GM21786 (cell line): Measurements from ENCODE around the gene KLF6.

Source experiments
- ATAC-seq: cut with Tn5 transposase; IDR thresholded peaks from one replicate; pipeline ENCODE4 v1.9.1; 2021; ENCODE audit not compliant: unreplicated experiment

The KLF6 gene

DNA sequence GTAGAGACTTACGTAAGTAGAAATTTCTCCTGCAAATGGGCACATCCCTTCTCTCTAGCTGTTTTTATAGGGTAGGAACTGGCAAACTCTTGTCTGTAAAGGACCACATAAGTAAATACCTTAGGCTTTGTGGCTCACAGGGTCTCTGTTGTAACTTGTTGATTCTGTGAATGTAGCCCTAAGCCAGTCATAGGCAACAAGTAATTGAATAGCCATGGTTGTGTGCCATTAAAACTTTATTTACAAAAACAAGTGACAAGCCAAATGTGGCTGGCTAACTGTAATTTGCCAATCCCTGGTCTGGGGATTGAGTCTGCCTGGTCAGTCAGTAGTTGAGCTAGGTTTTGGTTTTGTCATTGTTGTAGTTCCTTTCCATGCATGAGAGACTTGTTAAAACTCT lies 5.3 kb upstream of the KLF6 start:
- ATAC-seq, result no peak

DNA sequence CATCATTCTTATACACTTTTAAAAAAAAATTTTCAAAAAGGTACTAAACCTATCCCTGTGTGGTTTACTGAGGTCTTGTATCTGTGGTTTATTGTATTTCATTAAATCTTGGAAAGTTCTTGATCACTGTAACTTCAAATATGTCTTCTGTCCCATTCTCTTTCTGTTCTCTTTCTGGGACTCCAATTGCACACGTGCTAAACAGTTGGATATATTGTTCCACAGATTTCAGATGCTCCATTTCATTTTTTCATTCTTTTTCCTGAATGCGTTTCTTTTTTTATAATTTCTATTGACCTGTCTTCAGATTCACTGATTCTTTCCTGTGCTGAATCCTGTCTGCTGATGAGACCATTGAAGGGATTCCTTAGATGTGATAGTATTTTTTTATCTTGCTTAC lies 4.6 kb upstream of the KLF6 start:
- ATAC-seq, result no peak

DNA sequence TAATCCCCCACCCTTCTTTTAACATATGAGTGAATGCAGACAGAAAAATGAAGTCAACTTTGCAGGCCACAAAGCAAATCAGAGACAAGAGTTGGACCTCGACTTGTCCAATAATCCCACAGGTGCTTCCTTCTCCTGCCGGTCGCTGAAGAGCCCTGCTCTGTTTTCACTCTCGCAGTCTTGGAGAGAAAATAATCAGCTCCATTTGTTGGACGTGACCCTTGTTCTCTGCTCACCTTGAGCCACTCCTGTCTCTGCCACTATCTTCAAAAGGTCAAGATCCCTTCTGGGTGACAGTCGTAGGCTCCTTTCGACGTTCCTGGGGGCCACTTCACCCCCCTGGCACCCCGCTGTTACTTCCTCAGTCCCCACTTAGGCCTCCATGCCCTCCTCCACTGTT lies 2.8 kb upstream of the KLF6 start:
- no peak for ATAC-seq

DNA sequence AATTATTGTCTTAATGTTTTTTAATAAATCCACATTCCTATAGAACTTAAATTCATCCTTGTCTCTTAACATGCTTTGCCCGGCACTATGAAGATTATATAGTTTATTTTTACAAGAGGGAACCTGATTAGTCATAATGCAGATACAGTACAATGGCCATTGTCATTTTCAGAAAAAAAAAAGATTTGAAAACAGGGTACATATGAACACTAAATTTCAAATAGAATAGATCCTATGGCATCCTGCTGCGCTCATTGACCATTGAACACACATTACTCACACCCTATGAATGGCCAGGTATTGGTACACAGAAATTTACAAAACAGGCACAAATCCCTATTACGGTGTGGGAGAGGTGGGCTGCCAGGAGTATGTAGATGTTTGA lies 2.0 kb upstream of the KLF6 start:
- ATAC-seq, result no peak

DNA sequence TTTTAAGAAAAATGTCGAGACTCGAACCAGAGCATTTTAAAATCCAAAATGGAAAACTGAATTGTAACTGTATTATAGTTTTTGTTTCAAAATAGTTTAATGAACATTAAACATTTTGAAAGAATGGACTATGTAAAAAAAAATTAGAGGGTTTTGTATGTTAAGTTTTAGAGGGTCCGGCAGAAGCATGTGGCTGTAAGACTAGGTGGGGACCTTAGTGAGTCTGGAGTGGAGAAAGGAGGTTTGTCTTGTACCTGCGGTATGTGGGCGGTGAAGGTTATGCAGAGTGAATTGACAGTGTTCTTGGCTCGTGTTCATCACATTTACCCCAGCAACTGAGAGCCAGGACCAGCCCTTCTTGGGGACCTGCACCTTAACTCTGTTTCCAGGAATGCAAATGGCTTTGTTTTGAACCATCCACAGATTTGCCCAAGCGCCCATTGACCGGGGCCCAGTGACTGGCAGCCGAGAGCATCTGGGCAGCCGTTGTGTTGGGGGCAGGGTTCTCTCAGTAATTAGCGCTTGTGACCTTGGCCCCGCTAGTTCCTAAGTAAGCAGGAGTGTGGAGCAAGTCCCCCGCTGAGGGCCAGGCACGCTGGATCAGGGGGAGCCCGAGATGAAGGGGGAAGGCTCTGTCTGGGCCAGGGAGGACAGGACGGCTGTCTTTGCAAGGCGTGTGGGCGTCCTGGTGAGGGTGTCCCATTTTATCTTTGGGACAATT lies 1.4 kb upstream of the KLF6 start:
- ATAC-seq, result no peak

DNA sequence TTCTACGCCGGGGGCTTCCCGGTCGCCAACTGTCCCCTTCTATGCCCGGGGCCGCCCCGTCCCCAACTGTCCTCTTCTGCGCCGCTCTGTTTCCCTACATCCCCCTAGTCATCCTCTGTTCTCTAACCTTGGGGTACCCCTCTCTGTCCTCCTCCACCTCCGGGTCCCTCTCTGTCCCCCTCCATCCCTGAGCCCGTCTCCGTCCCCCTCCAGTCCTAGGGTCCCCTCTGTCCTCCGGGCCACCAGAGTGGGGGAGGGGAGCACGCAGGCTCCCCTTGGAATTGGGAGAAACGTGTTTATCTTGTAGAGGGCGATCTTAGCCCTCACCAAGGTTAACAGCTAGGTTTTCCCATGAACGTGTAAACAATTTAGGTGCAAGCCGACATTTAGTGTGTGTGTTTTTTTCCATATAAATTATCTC lies 852 bp upstream of the KLF6 start:
- peak; percentile 3 for ATAC-seq

DNA sequence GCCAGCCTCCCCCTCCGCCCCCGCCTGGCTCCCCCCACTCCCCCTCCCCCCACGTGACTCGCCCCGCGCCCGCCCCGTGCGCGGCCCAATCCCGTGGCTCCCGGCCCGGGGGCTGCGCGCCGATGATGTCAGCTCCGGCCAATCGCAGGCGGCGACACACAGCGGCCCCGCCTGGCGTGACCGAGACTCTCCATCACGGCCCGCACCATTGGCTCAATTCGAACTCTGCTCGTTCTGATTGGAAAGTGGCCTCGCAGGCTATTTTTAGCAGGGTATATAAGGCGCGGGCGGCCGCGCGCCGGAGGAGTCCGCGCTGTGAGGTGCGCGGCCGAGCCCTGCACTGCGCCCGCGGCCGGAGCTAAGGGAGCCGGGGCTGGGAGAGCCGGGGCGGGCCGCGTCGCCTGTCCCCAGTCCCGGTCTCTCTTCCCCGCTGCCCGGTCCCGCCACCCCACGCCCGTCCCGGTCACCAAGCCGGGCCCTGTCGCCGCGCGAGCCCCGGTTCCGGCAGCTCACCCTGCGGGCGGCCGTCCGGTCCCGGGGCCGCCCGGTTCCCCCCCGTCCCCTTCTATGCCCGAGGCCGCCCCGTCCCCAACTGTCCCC lies 342 bp upstream of the KLF6 start:
- ATAC-seq, result peak; percentile 68

DNA sequence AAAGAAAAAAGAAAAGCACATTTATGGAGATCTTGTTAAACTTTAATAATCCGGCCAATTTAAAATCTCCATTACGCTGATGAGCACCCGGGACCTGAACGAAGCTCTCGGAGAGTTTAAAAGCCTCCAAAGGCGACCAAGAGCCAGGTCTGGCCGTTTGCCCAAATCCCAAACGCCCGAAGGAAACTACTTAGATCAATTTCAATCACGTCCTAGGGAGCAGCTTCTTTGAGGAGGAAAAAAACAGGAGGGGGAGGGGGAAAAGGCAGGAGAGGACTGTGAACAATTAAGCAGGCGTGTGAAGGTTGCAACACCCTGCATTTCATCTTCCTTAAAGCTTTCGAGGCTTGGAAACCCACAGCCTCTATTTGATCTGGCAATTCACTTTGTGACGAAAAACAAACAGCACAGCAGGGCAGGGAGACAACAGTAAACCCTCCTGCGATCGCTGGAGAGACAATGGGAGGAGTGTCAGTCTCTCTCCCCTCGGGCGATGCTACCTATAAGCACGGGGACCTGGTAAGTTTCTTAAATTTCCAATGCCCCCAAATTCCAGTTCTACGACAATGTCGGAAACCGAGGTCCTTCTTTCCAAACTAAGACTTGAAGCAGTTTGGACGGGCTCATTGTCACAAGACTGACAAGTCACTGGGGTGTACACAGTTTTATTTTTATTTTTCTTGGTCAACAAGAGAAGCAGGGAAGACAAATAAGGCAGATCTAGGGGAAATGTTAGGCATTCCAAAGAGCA lies 1.2 kb downstream of the KLF6 start:
- no peak for ATAC-seq

DNA sequence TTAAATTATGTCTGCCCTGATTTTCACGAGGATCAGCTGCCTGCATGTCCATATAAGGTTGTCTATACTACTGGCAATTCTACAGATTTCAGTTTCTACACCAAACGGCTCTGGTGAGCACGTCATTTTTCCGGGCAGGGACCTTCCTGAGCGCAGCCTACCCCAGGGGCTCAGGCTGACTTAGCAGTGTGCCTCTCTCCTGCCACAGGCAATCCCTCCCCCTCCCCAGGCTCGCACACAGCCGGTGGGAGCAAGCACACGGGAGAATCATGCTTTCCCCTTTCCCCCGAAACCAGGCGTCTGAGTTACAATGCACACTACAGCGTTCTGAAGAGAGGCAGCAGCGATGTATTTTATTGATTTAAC lies 1.7 kb downstream of the KLF6 start:
- peak; percentile 36 for ATAC-seq

DNA sequence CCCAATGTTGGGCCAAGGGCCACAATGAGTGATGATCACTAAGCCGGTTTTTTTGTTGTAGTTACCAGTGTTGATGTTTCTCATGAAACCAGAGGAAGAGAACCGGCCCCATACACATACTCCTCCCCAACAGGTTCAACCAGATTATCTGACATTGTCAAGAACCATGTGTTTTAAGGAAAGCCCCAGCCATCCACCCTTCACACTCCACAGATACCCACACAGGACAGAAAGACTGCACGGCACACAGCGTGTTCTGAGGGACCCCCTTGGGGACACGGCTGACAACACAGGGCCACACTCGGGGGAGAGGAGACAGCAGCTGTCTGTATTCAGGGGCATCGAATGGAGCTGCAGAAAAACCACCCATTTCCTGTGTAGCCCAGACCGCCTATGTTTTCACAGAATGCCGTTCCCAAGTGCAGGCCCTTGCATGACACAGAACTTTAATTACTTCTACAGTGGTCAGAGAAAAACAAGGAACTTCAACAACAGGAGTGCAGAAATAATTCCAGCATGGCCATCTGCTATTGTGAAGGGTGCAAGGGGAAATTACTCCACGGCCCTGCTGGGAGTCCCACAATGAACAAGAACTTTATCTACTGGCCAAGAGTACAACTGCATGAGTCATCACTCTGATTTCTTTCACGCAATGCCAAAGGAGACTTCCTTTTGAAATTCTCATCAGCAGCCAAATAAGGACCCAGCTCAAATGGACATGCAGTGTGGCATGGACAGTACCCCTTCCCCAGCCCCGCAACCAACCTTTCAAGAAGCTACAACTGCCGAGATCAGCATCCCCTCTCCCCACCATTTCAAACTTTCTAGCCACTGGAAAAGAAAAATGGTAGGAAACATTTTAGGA lies 2.3 kb downstream of the KLF6 start:
- ATAC-seq, result no peak

DNA sequence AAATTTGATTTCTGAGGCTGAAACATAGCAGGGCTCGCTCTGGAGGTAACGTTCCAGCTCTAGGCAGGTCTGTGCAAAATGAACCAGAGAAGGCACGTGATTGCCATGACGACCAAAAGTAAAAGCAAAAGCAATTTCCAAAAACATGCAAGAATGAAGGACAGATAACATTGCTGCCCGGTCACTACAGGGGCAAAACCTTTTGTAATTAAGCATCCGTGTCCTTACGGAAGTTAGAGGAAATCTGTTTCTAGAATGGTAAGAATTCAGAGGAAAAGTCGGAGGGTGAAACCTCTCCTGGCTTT lies 2.9 kb downstream of the KLF6 start:
- ATAC-seq, result no peak

DNA sequence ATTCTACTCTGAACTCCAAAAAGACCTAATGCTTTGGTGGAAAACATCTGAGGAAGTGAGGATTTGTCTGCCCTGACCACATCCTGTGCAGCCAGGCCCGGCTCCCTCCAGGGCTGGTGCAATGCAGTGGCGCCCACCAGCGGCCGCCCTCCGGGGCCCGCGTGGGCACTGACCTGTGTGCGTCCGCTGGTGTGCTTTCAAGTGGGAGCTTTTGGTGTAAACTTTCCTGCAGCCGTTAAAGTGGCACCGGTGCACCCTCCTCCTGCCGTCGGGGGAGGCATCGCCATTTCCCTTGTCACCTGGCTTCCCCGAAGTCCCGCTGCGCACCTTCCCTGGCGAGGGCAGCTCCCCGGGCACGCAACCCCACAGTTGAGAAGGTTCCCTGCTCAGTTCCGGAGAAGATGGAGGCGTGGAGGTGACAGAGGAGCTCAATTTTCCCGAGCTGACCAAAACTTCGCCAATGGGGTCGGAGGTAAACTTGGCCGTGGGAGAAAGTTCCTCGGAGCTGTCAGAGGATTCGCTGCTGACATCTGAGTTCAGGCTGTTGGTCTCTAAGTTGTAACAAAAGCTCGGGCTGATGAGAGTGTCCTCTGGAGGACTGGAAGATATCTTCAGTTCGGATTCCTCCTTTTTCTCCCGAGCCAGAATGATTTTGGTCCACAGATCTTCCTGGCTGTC lies 3.4 kb downstream of the KLF6 start:
- ATAC-seq, result no peak

DNA sequence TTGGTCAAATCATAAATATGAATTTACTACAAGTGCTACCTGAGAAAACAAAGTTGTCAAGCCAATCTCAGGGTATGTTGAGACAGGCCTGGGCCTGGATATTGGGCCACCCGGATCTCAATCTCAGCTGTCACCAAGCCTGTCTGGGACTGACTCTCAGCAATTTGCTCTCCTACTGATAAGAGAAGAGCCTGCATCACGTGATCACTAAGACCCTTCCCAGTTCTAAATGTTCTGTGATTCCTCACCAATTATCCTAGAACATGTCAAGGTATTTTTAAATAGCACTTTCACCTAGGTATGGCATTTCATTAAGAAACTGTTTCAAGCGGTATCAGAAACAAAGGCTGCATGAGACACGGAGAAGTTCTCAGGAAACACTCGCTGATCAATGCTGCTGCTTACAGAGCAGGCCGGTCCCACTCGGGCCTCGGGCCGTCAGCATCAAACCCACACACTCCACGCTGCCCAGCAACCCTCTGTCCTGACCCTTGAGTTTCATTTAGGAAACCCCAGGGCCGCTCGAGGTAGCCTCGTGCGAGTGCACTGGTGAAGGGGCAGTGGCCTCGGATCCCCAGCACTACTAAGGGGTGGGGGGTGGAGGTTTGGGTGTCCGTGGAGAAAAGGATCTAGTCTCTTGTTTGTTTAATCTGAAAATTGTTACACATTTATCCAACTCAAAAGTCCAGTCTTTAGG lies 4.1 kb downstream of the KLF6 start:
- ATAC-seq, result no peak

DNA sequence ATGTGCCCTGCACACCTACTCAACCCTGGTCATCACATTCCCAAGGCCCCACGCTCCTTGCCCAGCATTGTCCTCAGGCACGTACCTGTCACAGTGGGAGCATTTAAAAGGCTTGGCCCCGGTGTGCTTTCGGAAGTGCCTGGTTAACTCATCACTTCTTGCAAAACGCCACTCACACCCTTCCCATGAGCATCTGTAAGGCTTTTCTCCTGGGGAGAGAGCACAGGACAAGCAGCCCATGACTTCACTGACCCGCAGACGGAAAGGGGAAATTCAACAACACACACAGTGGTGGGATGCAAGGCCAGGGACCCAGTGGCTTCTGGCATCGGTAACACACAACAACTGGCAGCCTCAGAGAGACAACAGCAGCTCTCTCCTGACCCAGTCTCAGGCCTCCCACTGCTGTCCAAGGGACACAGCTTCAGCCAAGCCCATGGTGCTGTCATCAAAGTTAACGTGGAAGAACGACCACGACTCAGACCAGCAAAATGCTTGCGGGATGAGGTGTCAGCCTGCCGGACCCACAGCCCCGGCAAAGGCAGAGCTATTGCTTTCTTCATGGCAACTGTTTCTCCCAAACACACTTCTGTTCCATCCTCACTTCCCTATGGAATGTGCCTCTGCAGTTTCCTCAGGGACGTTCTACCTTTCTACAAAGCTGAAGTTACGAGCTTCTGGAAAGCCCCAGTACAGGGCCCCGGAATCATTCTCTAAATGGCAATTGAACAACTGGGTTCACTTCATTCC lies 4.8 kb downstream of the KLF6 start:
- no peak for ATAC-seq

DNA sequence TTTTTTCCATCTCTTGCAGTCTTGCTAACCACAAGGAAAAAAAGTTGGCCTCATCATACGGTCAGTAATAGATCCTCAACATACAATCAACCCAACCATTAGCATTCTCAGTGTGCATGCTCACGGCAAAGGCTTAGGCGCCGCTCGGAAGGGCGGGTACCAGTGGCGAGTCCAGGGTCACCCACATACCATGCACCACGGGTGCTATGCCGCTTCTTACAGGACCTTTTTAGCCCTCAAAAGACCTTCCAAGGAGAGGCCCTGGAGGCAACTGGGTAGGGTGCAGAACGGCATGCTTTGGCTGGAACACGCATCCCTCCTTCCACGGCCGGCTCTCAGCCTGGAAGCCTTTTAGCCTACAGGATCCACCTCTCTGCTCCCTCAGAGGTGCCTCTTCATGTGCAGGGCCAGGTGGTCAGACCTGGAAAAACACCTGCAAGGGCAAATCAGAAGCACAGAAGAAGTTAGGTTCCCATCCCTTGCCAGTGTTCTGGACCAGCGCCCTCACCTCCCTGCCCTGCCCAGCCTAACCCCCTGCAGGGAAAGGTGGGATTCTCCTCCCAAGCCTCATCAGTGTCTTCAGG lies 5.8 kb downstream of the KLF6 start:
- no peak for ATAC-seq

DNA sequence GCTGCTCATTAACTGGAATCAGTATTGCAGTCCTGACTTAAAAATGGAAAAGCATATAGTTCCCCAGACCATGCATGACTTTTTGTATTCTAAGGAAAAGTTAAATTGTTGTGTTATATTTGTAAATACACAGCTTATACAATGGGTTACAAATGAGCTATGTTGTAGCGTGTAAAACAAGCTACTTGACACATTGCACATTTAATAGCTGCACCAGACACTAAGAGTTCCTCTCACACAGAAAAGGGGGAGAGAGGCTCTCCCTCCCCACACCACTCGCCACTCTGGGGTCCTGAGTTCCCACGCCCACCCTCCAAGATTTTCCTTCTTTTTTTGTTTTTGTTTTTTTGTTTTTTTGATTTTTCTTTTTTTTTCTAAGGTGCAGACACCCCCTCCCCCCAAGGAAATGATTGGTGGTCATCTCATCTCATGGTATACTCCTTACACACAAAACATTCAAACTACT lies 6.3 kb downstream of the KLF6 start:
- ATAC-seq, result no peak

DNA sequence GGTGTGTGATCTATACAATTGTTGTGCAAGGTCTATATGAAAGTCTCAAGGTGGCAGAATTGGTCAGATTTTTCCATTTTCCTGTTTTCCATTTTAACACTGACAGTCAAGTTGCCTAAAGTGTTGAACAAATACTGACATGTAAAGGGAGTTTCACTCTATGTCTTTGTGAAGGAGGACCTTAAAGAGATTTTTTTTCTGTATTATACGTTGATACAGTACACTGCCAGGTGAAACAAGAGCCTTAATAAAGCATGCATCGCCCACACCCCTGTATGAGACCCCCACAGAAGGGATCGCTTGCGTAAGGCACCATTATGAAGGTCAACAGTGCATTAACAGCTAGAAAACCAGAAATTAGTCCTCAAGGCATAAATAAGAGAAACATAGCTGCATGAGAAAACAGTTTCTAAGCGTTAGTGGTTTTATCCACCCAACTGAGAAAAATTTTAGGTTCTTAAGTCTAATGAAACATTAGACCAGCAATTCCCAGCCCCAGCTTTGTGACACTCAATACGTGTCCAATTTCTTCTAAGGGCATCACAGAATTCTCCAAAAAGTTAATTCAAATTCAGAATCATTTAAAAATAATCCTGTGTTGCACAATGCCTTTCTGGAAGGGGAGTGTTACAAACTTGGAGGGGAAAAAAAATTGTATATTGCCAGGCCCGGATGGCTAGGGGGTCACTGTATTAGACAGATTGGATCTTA lies 6.9 kb downstream of the KLF6 start:
- no peak for ATAC-seq

DNA sequence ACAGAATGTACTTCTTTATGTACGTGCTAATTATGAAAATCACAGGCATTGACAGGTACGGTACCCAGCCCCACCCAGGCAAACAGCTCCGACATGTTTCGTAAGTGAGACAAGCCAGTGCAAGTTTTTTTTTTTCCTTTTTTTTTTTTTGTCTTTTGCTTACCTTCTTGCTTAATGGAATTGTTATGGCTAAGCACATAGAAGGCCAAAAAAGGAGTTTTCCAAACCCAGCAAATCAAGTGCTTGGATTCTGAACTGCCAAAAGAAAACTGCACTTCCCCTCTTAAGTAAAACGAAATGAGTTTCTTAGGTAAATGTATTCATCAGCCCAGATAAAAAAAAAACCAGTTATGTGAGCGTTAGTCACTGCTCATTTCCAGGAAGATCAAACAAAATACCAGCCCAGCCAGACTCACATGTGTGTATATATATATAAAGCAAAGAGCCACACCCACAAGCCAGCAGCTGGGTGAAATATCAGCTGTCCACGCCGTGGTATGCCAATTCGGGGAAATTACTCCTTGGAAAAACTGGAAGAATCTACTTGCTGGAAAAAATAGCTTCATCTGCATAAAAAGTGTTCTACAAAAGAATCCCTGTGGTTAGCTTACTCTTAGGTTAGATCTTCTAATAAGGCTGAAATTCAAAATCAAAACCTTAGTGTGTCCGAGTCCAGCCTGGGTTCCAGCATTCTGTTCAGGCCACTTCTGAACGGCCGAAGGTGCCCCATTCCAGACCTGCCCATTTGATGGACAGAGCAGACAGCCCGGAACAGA lies 8.0 kb downstream of the KLF6 start:
- no peak for ATAC-seq
